GM12878 (cell line): ENCODE results near the gene SVIL. TPM values are rescaled to one million over a fixed set of nuclear protein-coding genes. Genes with fewer than 3 reads are reported as not detected.

ENCODE experiments used
- ATAC-seq: fragments of 200-7000 bp; cut with Tn5 transposase; 3 replicates; pipeline ENCODE4 v1.9.1; 2020; ENCODE audit warnings: mild to moderate bottlenecking, moderate library complexity
- BruUV-seq: library from RNA; stranded (reverse); fragments of 400-500 nt; replicated peaks from 2 replicates; lab custom pipeline; 2021; lab: Mats Ljungman, UMichigan
- CTCF ChIA-PET: fragments of 300-600 bp; sonication (Branson Sonifier 250); formaldehyde crosslinking; extraction: SDS; loops from one replicate; lab custom pipeline; 2021; ENCODE audit warnings: inconsistent platforms; lab: Yijun Ruan, JAX
- POLR2A ChIA-PET: fragments of 350-600 bp; formaldehyde crosslinking; extraction: SDS; loops from one replicate; lab custom pipeline; 2021; ENCODE audit warnings: inconsistent platforms; lab: Charles Lee
- RAD21 ChIA-PET: fragments of 300-600 bp; sonication (Branson Sonifier 250); formaldehyde crosslinking; loops from one replicate; lab custom pipeline; 2023; ENCODE audit warnings: antibody characterized with exemption; ENCODE audit not compliant: unreplicated experiment; lab: Charles Lee
- SMC1A ChIA-PET: fragments of 300-600 bp; sonication (Branson Sonifier 250); formaldehyde crosslinking; loops from one replicate; lab custom pipeline; 2023; ENCODE audit not compliant: unreplicated experiment, uncharacterized antibody; lab: Charles Lee
- DNase-seq: peaks from one replicate; pipeline ENCODE4 v3.0.0-alpha.2; 2011; ENCODE audit warnings: low read depth, low spot score
- FAIRE-seq: peaks from 3 replicates; lab custom pipeline; 2011; peaks lifted over from hg19 to GRCh38; lab: Jason Lieb, UNC
- H2AFZ ChIP-seq: 2 replicates; pipeline ENCODE4 v1.6.0; 2011; ENCODE audit warnings: low read depth, low read length, control low read depth; ENCODE audit not compliant: control insufficient read depth
- H3K27ac ChIP-seq: 2 replicates; pipeline ENCODE4 v1.5.1; 2011; ENCODE audit warnings: control low read depth; ENCODE audit not compliant: control insufficient read depth, insufficient read depth
- H3K27me3 ChIP-seq, 2 experiments: replicated peaks in 1 of 2; 2 replicates each; pipeline versions ENCODE4 v1.6.0 to v1.6.1; 2011; ENCODE audit warnings: low read length in 1 of 2; ENCODE audit not compliant: control insufficient read depth in 2 of 2, insufficient read depth in 2 of 2
- H3K36me3 ChIP-seq, 2 experiments: 2 replicates each; pipeline ENCODE4 v1.5.1; 2011; ENCODE audit warnings: low read length in 1 of 2; ENCODE audit not compliant: control insufficient read depth in 2 of 2, insufficient read depth in 2 of 2
- H3K4me1 ChIP-seq: 2 replicates; pipeline ENCODE4 v1.6.1; 2011; ENCODE audit warnings: mild to moderate bottlenecking, low read length, moderate library complexity, mixed read lengths; ENCODE audit not compliant: control insufficient read depth, insufficient read depth
- H3K4me2 ChIP-seq: 2 replicates; pipeline ENCODE4 v1.6.0; 2011; ENCODE audit warnings: control low read depth; ENCODE audit not compliant: control insufficient read depth, insufficient read depth
- H3K4me3 ChIP-seq: fragments of 200-600 bp; sonication (generic); 2 replicates; pipeline ENCODE4 v1.5.1; 2016
- H3K79me2 ChIP-seq: 2 replicates; pipeline ENCODE4 v1.6.0; 2011; ENCODE audit warnings: low read length; ENCODE audit not compliant: control insufficient read depth, insufficient read depth
- H3K9ac ChIP-seq: 2 replicates; pipeline ENCODE4 v1.8.0; 2011; ENCODE audit warnings: low read length, control low read depth, mixed read lengths; ENCODE audit not compliant: control insufficient read depth, insufficient read depth
- H3K9me3 ChIP-seq: replicated peaks from 3 replicates; pipeline ENCODE4 v1.5.1; 2011; ENCODE audit warnings: mild to moderate bottlenecking, low read length; ENCODE audit not compliant: control insufficient read depth, insufficient read depth
- H4K20me1 ChIP-seq: 2 replicates; pipeline ENCODE4 v1.6.0; 2011; ENCODE audit not compliant: control insufficient read depth, insufficient read depth
- CBFB ChIP-seq: IDR thresholded peaks from 2 replicates; pipeline ENCODE4 v1.6.1; 2016; ENCODE audit warnings: antibody characterized with exemption, low read depth
- E2F8 ChIP-seq: fragments of 450-650 bp; IDR thresholded peaks from 2 replicates; pipeline ENCODE4 v1.6.1; 2018; ENCODE audit warnings: mild to moderate bottlenecking, low read depth, moderate library complexity; ENCODE audit not compliant: partially characterized antibody
- E4F1 ChIP-seq: fragments of 450-650 bp; IDR thresholded peaks from 2 replicates; pipeline ENCODE4 v1.6.1; 2018; ENCODE audit warnings: borderline replicate concordance, mild to moderate bottlenecking; ENCODE audit not compliant: partially characterized antibody
- GABPA ChIP-seq: IDR thresholded peaks from 2 replicates; pipeline ENCODE4 v1.6.1; 2014; ENCODE audit warnings: antibody characterized with exemption, low read depth, mild to moderate bottlenecking, inconsistent platforms
- HCFC1 ChIP-seq: fragments of 150-350 bp; IDR thresholded peaks from 2 replicates; pipeline ENCODE4 v1.6.1; 2014; ENCODE audit warnings: low read length
- NKRF ChIP-seq: fragments of 450-650 bp; conservative IDR thresholded peaks from 2 replicates; pipeline ENCODE4 v1.6.1; 2017; ENCODE audit warnings: mild to moderate bottlenecking, moderate library complexity
- NR2C2 ChIP-seq: IDR thresholded peaks from 2 replicates; pipeline ENCODE4 v1.6.1; 2011; ENCODE audit warnings: borderline replicate concordance, low read depth; ENCODE audit not compliant: control insufficient read depth, insufficient read length
- PAX5 ChIP-seq: IDR thresholded peaks from 2 replicates; pipeline ENCODE4 v1.6.1; 2011; ENCODE audit warnings: low read depth, low read length, borderline replicate concordance
- POLR2AphosphoS2 ChIP-seq: IDR thresholded peaks from 2 replicates; pipeline ENCODE4 v1.6.1; 2011; ENCODE audit warnings: low read depth, mild to moderate bottlenecking, low read length, improper control_type of control experiment, moderate library complexity
- SREBF2 ChIP-seq: IDR thresholded peaks from 2 replicates; pipeline ENCODE4 v1.6.1; 2012; ENCODE audit warnings: mild to moderate bottlenecking, low read length
- SRF ChIP-seq, 2 experiments: IDR thresholded peaks; 2 replicates each; pipeline ENCODE4 v1.6.1; 2011; ENCODE audit warnings: low read depth in 2 of 2, low read length in 2 of 2, mild to moderate bottlenecking in 1 of 2, moderate library complexity in 1 of 2
- TAF1 ChIP-seq: IDR thresholded peaks from 2 replicates; pipeline ENCODE4 v1.6.1; 2011; ENCODE audit warnings: mild to moderate bottlenecking, low read depth, low read length, borderline replicate concordance
- TCF12 ChIP-seq: IDR thresholded peaks from 2 replicates; pipeline ENCODE4 v1.6.1; 2011; ENCODE audit warnings: low read depth, mild to moderate bottlenecking, low read length
- WGBS: methylation state at CpG from one replicate; pipeline ENCODE4 v1.1.6; 2016; ENCODE audit warnings: low lambda C conversion rate; ENCODE audit not compliant: insufficient replicate concordance, insufficient coverage; ENCODE audit errors: missing lambda C conversion rate; 5-methylcytosine and 5-hydroxymethylcytosine counted together
- in situ Hi-C: fragments of 300-500 bp; cut with MboI; formaldehyde crosslinking; loops from 9 replicates; pipeline ENCODE4 v1.14.3; 2018; ENCODE audit warnings: mixed read lengths
- intact Hi-C: fragments of 100-400 bp; cut with micrococcal nuclease; formaldehyde crosslinking; loops from one replicate; pipeline ENCODE4 v1.14.2; 2022; ENCODE audit not compliant: unreplicated experiment
- polyA plus RNA-seq, 11 experiments: library from polyadenylated mRNA; depleted of rRNA in 4 of 11; unstranded in 6 of 11; stranded (reverse) in 5 of 11; fragments of >200 nt; fragmentation: Nextera tagmentation in 4 of 11; fragmentation: Illumina TruSeq in 1 of 11; extraction: Ambion mirVana in 4 of 11; extraction: Trizol in 1 of 11; gene quantifications; 1 replicate in 1 of 11; 2 replicates in 10 of 11; pipeline versions ENCODE4 v1.2.1 to v1.2.3, GENCODE V29; 2011 to 2016; ENCODE audit warnings: inconsistent platforms in 2 of 11, missing spikeins in 2 of 11, low read depth in 1 of 11
- total RNA-seq, 4 experiments: library from RNA; depleted of rRNA in 3 of 4; stranded (reverse); fragments of >200 nt in 3 of 4; fragmentation: Illumina TruSeq in 1 of 4; extraction: Trizol in 1 of 4; gene quantifications; 2 replicates each; pipeline versions ENCODE4 v1.2.1 to v1.2.3, GENCODE V29; 2013 to 2021

SVIL gene
- total and polyA plus RNA-seq, 10 of the 15 experiments (the other 5 are each of a cell fraction or from before 2014, with no cell fraction given) = 0.22 to 1.9 (median 0.87) TPM

GRCh38 chr10:29446327-29446726, 188.4 kb downstream of the SVIL start:
- FAIRE-seq = no peak

More at GRCh38 chr10:29446327-29446726, 188.4 kb downstream of the SVIL start:
- no peaks in the 10 kb centered on the region for H3K27me3 ChIP-seq
- no peaks in the 10 kb centered on the region for H3K79me2 ChIP-seq
- H2AFZ ChIP-seq = no peak overlapping the region
- WGBS = 100% methylated on average over 1 of the region's 1 CpG
- no peak overlapping the region for H3K4me2 ChIP-seq
- DNase-seq (no peak), ATAC-seq (no peak)
- H3K36me3 ChIP-seq = no peaks in the 10 kb centered on the region
- no peak overlapping the region for H3K27ac ChIP-seq
- ChIA-PET CTCF (interaction anchor here (0.8 to 1.8 kb wide), 15 partner anchors 10 to 296 kb away, joined by 3 to 16 read pairs (median 5); no protein-coding TSS in a partner anchor), POLR2A (no interaction called here), SMC1A (interaction anchor here (1.6 kb wide), 1 partner anchor 50 kb away, joined by 7 read pairs; no protein-coding TSS in a partner anchor), RAD21 (interaction anchor here (0.8 to 1.5 kb wide), 2 partner anchors 50 to 144 kb away, joined by 6 to 7 read pairs; no protein-coding TSS in a partner anchor)
- H4K20me1 ChIP-seq = no peaks in the 10 kb centered on the region
- H3K4me1 ChIP-seq = no peaks in the 10 kb centered on the region
- no peaks in the 10 kb centered on the region for H3K9me3 ChIP-seq
- no peak overlapping the region for H3K9ac ChIP-seq
- BruUV-seq = no TSS peak
- intact Hi-C loops = loop anchor here (5.0 kb wide), 3 partner anchors 59 to 291 kb away; no protein-coding TSS in a partner anchor
- TF ChIP-seq NR2C2 = no peak
- TF ChIP-seq TAF1 = no peak
- TF ChIP-seq CBFB = no peak
- no peak for TF ChIP-seq SRF (IDR thresholded peaks at IDR 0.05; ENCODE audit: low read depth in 2 of 2, low read length in 2 of 2)
- TF ChIP-seq TCF12 = no peak
- TF ChIP-seq HCFC1 = no peak
- no peak for TF ChIP-seq E4F1
- TF ChIP-seq GABPA = no peak
- TF ChIP-seq NKRF = no peak
- TF ChIP-seq PAX5 = no peak
- TF ChIP-seq POLR2AphosphoS2 = no peak
- TF ChIP-seq SREBF2 = no peak
- TF ChIP-seq E2F8 = no peak
- TF ChIP-seq, all 136 proteins: peak for 0
- no peak overlapping the region for H3K4me3 ChIP-seq
- in situ Hi-C loops = loop anchor here (10.0 kb wide), 1 partner anchor 782 kb away; no protein-coding TSS in a partner anchor
